Right atrium auricular region (tissue), 2 donors: Measurements from ENCODE around the gene ITPKB. TPM values are rescaled to one million over a fixed set of nuclear protein-coding genes. Genes with fewer than 3 reads are reported as not detected.
A peak's percentile ranks its signal among the peaks of the same experiment; 100 is the strongest.

ENCODE experiments used
- DNase-seq: peaks from one replicate; pipeline ENCODE4 v3.0.0-alpha.2; 2019; ENCODE audit warnings: low spot score
- H3K27ac ChIP-seq, 2 donors: fragments of 200-600 bp; sonication (generic); 1 replicate in 1 of 2; 2 replicates in 1 of 2; pipeline ENCODE4 v1.5.1; 2016 to 2019
- H3K27me3 ChIP-seq, 2 donors: fragments of 200-600 bp; sonication (generic); one replicate each; pipeline versions ENCODE4 v1.5.1 to v1.6.0; 2017 to 2019
- H3K36me3 ChIP-seq: fragments of 200-600 bp; sonication (generic); one replicate; pipeline ENCODE4 v1.5.1; 2016
- H3K4me1 ChIP-seq, 2 donors: fragments of 200-600 bp; sonication (generic); one replicate each; pipeline versions ENCODE4 v1.5.1 to v1.6.0; 2017 to 2019
- H3K4me3 ChIP-seq, 2 donors: fragments of 200-600 bp; sonication (generic); 1 replicate in 1 of 2; 2 replicates in 1 of 2; pipeline ENCODE4 v1.5.1; 2017 to 2019; ENCODE audit warnings: mild to moderate bottlenecking in 1 of 2, moderate library complexity in 1 of 2
- H3K9me3 ChIP-seq, 2 donors: fragments of 200-600 bp; sonication (generic); one replicate each; pipeline ENCODE4 v1.5.1; 2019
- CTCF ChIP-seq, 2 donors: fragments of 200-600 bp; sonication (generic); IDR thresholded peaks; one replicate each; pipeline ENCODE4 v1.5.1; 2019; ENCODE audit warnings: antibody characterized with exemption in 2 of 2
- total RNA-seq, 2 donors: library from RNA; depleted of rRNA; stranded (reverse); fragments of >200 nt; gene quantifications; one replicate each; pipeline ENCODE4 v1.1.0, GENCODE V29; 2016

The ITPKB gene
- total RNA-seq, 2 donors from 2014 or later = 10.8 to 11.0 TPM

GRCh38 chr1:226656201-226656600, 82.9 kb downstream of the ITPKB start:
- no peaks in the 10 kb centered on the region for H3K36me3 ChIP-seq
- peak overlapping the region; percentile 84 to 87 for H3K27ac ChIP-seq
- TF ChIP-seq CTCF (IDR thresholded peaks at IDR 0.05) = no peak
- no peaks in the 10 kb centered on the region for H3K27me3 ChIP-seq
- peaks cover 0 to 80% of the 10 kb centered on the region in 2 donors for H3K4me1 ChIP-seq
- H3K4me3 ChIP-seq = no peak overlapping the region
- DNase-seq = no peak
- H3K9me3 ChIP-seq = no peaks in the 10 kb centered on the region

GRCh38 chr1:226655251-226656163, 83.6 kb downstream of the ITPKB start:
- Histone ChIP-seq H3K36me3 (no peaks in the 10 kb centered on the region), H3K9me3 (no peaks in the 10 kb centered on the region), H3K27me3 (no peaks in the 10 kb centered on the region), H3K4me1 (peaks cover 0 to 73% of the 10 kb centered on the region in 2 donors), H3K4me3 (no peak overlapping the region), H3K27ac (peak overlapping the region; percentile 84 to 87)
- no peak for DNase-seq
- TF ChIP-seq CTCF (IDR thresholded peaks at IDR 0.05) = no peak

DNA sequence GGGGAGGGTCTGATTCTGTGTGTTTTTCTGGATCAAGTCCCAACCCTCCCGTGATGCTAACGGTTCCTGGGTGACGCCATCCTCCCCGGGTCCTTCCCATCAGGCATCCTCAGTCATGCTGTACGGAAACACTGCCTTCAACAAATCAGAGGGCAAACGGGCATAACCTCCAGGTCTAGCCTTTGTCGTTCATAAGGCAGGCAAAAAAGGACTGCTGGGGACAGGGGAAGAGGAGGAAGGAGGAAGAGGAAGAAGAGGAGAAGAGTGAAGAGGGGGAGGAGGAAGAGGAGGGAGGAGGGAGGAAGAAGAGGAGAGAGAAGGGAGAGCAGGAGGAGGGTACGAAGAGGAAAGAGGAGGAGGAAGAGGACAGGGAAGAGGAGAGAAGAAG, 84.4 kb downstream of the ITPKB start:
- H3K36me3 ChIP-seq = no peaks in the 10 kb centered on the region
- peaks cover 0 to 69% of the 10 kb centered on the region in 2 donors for H3K4me1 ChIP-seq
- DNase-seq = no peak
- no peaks in the 10 kb centered on the region for H3K27me3 ChIP-seq
- no peak overlapping the region for H3K4me3 ChIP-seq
- no peaks in the 10 kb centered on the region for H3K9me3 ChIP-seq
- no peak for TF ChIP-seq CTCF (IDR thresholded peaks at IDR 0.05)
- H3K27ac ChIP-seq = peak overlapping the region; percentile 12 to 84

DNA sequence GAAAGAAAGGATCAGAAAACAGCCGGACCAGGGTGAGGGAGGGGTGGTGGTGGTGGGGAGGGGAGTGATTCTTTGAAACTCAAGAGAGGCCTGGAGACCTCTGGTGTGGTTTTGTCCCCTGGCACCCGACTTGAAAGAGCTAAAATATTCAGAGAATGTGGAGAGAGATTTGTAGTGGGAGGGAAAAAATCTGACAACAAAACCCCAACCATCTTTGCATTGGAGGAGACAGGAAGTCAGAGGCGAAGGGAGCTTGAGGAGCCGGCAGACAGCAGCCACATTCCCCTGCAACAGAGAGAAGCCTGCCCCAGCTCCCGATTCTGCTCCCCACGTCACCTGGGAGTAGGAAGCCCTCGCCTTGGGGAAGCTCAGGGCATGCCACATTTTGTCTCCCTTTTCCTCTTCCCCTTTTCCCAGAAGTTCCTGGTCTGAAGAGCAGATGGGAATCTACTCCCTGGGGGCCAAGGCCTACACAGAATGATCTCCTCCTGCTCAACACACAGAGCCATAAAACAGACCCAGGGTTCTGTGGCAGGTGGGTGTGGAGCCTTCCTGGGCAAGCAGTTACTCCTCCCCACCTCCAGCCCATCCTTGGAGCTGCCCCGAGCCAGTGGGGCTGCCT, 84.9 kb downstream of the ITPKB start:
- Histone ChIP-seq H3K36me3 (no peaks in the 10 kb centered on the region), H3K27ac (peak overlapping the region; percentile 34 to 84), H3K4me1 (peaks cover 0 to 64% of the 10 kb centered on the region in 2 donors), H3K9me3 (no peaks in the 10 kb centered on the region), H3K4me3 (no peak overlapping the region), H3K27me3 (no peaks in the 10 kb centered on the region)
- TF ChIP-seq CTCF (IDR thresholded peaks at IDR 0.05) = no peak
- DNase-seq = no peak

GRCh38 chr1:226653311-226653921, 85.7 kb downstream of the ITPKB start:
- Histone ChIP-seq H3K4me3 (no peak overlapping the region), H3K27me3 (no peaks in the 10 kb centered on the region), H3K4me1 (peaks cover 0 to 56% of the 10 kb centered on the region in 2 donors), H3K27ac (peak overlapping the region in 1 of 2 donors; percentile 34), H3K36me3 (no peaks in the 10 kb centered on the region), H3K9me3 (no peaks in the 10 kb centered on the region)
- DNase-seq = no peak
- TF ChIP-seq CTCF (IDR thresholded peaks at IDR 0.05) = no peak
